Activated CD4-positive, alpha-beta T cell treated with anti-CD3 and anti-CD28 coated beads, Interleukin-2, amount 10 ng/mL, durations not matched to agents 7 days and 5 days (primary cell): Measurements from ENCODE around the gene SLC4A5. TPM values are rescaled to one million over a fixed set of nuclear protein-coding genes. Genes with fewer than 3 reads are reported as not detected.

Source experiments
- CTCF ChIA-PET: fragments of 350-600 bp; sonication (Branson Sonifier 250); formaldehyde crosslinking; loops from one replicate; lab custom pipeline; 2021; ENCODE audit warnings: antibody characterized with exemption; lab: Charles Lee
- POLR2A ChIA-PET: fragments of 350-600 bp; sonication (Branson Sonifier 250); formaldehyde crosslinking; loops from one replicate; lab custom pipeline; 2021; ENCODE audit warnings: antibody characterized with exemption; lab: Charles Lee
- DNase-seq: peaks from one replicate; pipeline ENCODE4 v3.0.0-alpha.2; 2020
- H3K27ac Mint-ChIP-seq: one replicate; pipeline ENCODE4 v1.8.0; 2021; ENCODE audit warnings: mild to moderate bottlenecking, moderate library complexity, mixed read lengths
- H3K27me3 Mint-ChIP-seq: one replicate; pipeline ENCODE4 v1.8.0; 2021; ENCODE audit warnings: mixed read lengths
- H3K36me3 Mint-ChIP-seq: one replicate; pipeline ENCODE4 v1.8.0; 2021; ENCODE audit warnings: low read depth, mixed read lengths
- H3K4me1 Mint-ChIP-seq: one replicate; pipeline ENCODE4 v1.8.0; 2021; ENCODE audit warnings: mixed read lengths
- H3K4me3 Mint-ChIP-seq: one replicate; pipeline ENCODE4 v1.8.0; 2021; ENCODE audit warnings: mild to moderate bottlenecking, moderate library complexity, mixed read lengths
- H3K9me3 Mint-ChIP-seq: one replicate; pipeline ENCODE4 v1.8.0; 2021; ENCODE audit warnings: mixed read lengths
- total RNA-seq, 2 experiments: library from RNA; stranded (reverse); gene quantifications; one replicate each; pipeline ENCODE4 v1.2.3, GENCODE V29; 2021

The SLC4A5 gene
- total RNA-seq, 2 experiments from 2014 or later = 3.0 to 4.3 TPM

GRCh38 chr2:74278694-74279093 is 64.5 kb downstream of the SLC4A5 start:
- peaks cover 7% of the 10 kb centered on the region for H3K27me3 Mint-ChIP-seq
- H3K36me3 Mint-ChIP-seq = no peaks in the 10 kb centered on the region
- ChIA-PET POLR2A (no interaction called here), CTCF (interaction anchor here (1.1 to 1.4 kb wide), 2 partner anchors 11 to 29 kb away, joined by 3 read pairs; no protein-coding TSS in a partner anchor)
- no peaks in the 10 kb centered on the region for H3K9me3 Mint-ChIP-seq
- no peak overlapping the region for H3K4me3 Mint-ChIP-seq
- DNase-seq = no peak
- no peaks in the 10 kb centered on the region for H3K4me1 Mint-ChIP-seq
- no peak overlapping the region for H3K27ac Mint-ChIP-seq

- no peak overlapping the region for H3K4me3 Mint-ChIP-seq
- no peak overlapping the region for H3K27ac Mint-ChIP-seq
- ChIA-PET POLR2A (no interaction called here), CTCF (interaction anchor here (1.1 kb wide), 1 partner anchor 28 kb away, joined by 3 read pairs; no protein-coding TSS in a partner anchor)
- no peaks in the 10 kb centered on the region for H3K36me3 Mint-ChIP-seq
- H3K4me1 Mint-ChIP-seq = no peaks in the 10 kb centered on the region
- no peak for DNase-seq
- H3K9me3 Mint-ChIP-seq = no peaks in the 10 kb centered on the region
- peaks cover 7% of the 10 kb centered on the region for H3K27me3 Mint-ChIP-seq
Measured at GRCh38 chr2:74278176-74278575, 65.0 kb downstream of the SLC4A5 start.

- H3K4me3 Mint-ChIP-seq = no peak overlapping the region
- H3K27ac Mint-ChIP-seq = no peak overlapping the region
- no peak for DNase-seq
- H3K9me3 Mint-ChIP-seq = no peaks in the 10 kb centered on the region
- no peaks in the 10 kb centered on the region for H3K4me1 Mint-ChIP-seq
- H3K36me3 Mint-ChIP-seq = no peaks in the 10 kb centered on the region
- H3K27me3 Mint-ChIP-seq = peaks cover 7% of the 10 kb centered on the region
- POLR2A ChIA-PET = no interaction called here
- CTCF ChIA-PET = interaction anchor here (0.8 to 1.9 kb wide), 4 partner anchors 8 to 451 kb away, joined by 3 to 9 read pairs (median 4); no protein-coding TSS in a partner anchor
Measured at GRCh38 chr2:74275228-74275627, 68.0 kb downstream of the SLC4A5 start.

GRCh38 chr2:74269667-74270066 is 73.5 kb downstream of the SLC4A5 start:
- Mint-ChIP-seq H3K4me1 (peaks cover 30% of the 10 kb centered on the region), H3K9me3 (no peaks in the 10 kb centered on the region), H3K4me3 (no peak overlapping the region), H3K36me3 (peaks cover 7% of the 10 kb centered on the region), H3K27me3 (no peaks in the 10 kb centered on the region), H3K27ac (no peak overlapping the region)
- POLR2A ChIA-PET = no interaction called here
- CTCF ChIA-PET = interaction anchor here (1.4 to 1.5 kb wide), 2 partner anchors 9 to 65 kb away, joined by 3 to 4 read pairs; no protein-coding TSS in a partner anchor
- no peak for DNase-seq

- Mint-ChIP-seq H3K27ac (peak overlapping the region; percentile 97), H3K4me1 (peaks cover 31% of the 10 kb centered on the region), H3K27me3 (no peaks in the 10 kb centered on the region), H3K4me3 (peak overlapping the region; percentile 58), H3K36me3 (peaks cover 7% of the 10 kb centered on the region), H3K9me3 (no peaks in the 10 kb centered on the region)
- CTCF ChIA-PET = interaction anchor here (0.5 to 1.4 kb wide), 6 partner anchors 9 to 649 kb away, joined by 3 to 7 read pairs (median 3); no protein-coding TSS in a partner anchor
- peak; percentile 84 for DNase-seq
- POLR2A ChIA-PET = interaction anchor here (0.5 kb wide), 1 partner anchor 300 kb away, joined by 6 read pairs; no protein-coding TSS in a partner anchor
Measured at GRCh38 chr2:74267068-74267467, 76.1 kb downstream of the SLC4A5 start.

GRCh38 chr2:74264281-74264680 is 78.9 kb downstream of the SLC4A5 start:
- peak overlapping the region; percentile 43 for H3K27ac Mint-ChIP-seq
- ChIA-PET CTCF (interaction anchor here (0.5 to 2.1 kb wide), 4 partner anchors 10 to 422 kb away, joined by 3 to 7 read pairs (median 3); no protein-coding TSS in a partner anchor), POLR2A (no interaction called here)
- H3K4me3 Mint-ChIP-seq = no peak overlapping the region
- DNase-seq = no peak
- H3K9me3 Mint-ChIP-seq = no peaks in the 10 kb centered on the region
- H3K27me3 Mint-ChIP-seq = no peaks in the 10 kb centered on the region
- peaks cover 7% of the 10 kb centered on the region for H3K36me3 Mint-ChIP-seq
- H3K4me1 Mint-ChIP-seq = peaks cover 28% of the 10 kb centered on the region

- DNase-seq = no peak
- Mint-ChIP-seq H3K27ac (no peak overlapping the region), H3K27me3 (no peaks in the 10 kb centered on the region), H3K36me3 (peaks cover 5% of the 10 kb centered on the region), H3K9me3 (no peaks in the 10 kb centered on the region), H3K4me1 (peaks cover 20% of the 10 kb centered on the region), H3K4me3 (no peak overlapping the region)
- ChIA-PET POLR2A (no interaction called here), CTCF (interaction anchor here (0.6 to 1.3 kb wide), 2 partner anchors 53 to 73 kb away, joined by 3 read pairs; no protein-coding TSS in a partner anchor)
Measured at GRCh38 chr2:74262681-74263080, 80.5 kb downstream of the SLC4A5 start.

GRCh38 chr2:74261204-74261864 is 81.9 kb downstream of the SLC4A5 start:
- Mint-ChIP-seq H3K27ac (peak overlapping the region; percentile 48), H3K9me3 (no peaks in the 10 kb centered on the region), H3K4me1 (peaks cover 11% of the 10 kb centered on the region), H3K27me3 (no peaks in the 10 kb centered on the region), H3K4me3 (no peak overlapping the region), H3K36me3 (no peaks in the 10 kb centered on the region)
- ChIA-PET POLR2A (no interaction called here), CTCF (interaction anchor here (1.2 to 2.2 kb wide), 3 partner anchors 9 to 20 kb away, joined by 4 to 8 read pairs (median 7); no protein-coding TSS in a partner anchor)
- DNase-seq = no peak

GRCh38 chr2:74260495-74260894 is 82.7 kb downstream of the SLC4A5 start:
- ChIA-PET CTCF (interaction anchor here (1.0 to 2.2 kb wide), 3 partner anchors 10 to 109 kb away, joined by 3 to 8 read pairs (median 4); no protein-coding TSS in a partner anchor), POLR2A (no interaction called here)
- no peak for DNase-seq
- no peak overlapping the region for H3K4me3 Mint-ChIP-seq
- peak overlapping the region; percentile 32 for H3K27ac Mint-ChIP-seq
- no peaks in the 10 kb centered on the region for H3K36me3 Mint-ChIP-seq
- no peaks in the 10 kb centered on the region for H3K9me3 Mint-ChIP-seq
- peaks cover 6% of the 10 kb centered on the region for H3K4me1 Mint-ChIP-seq
- no peaks in the 10 kb centered on the region for H3K27me3 Mint-ChIP-seq

- no peak overlapping the region for H3K4me3 Mint-ChIP-seq
- H3K9me3 Mint-ChIP-seq = no peaks in the 10 kb centered on the region
- no peaks in the 10 kb centered on the region for H3K36me3 Mint-ChIP-seq
- ChIA-PET CTCF (interaction anchor here (1.0 to 2.2 kb wide), 3 partner anchors 10 to 110 kb away, joined by 3 to 8 read pairs (median 4); no protein-coding TSS in a partner anchor), POLR2A (no interaction called here)
- H3K27me3 Mint-ChIP-seq = no peaks in the 10 kb centered on the region
- no peak for DNase-seq
- no peak overlapping the region for H3K27ac Mint-ChIP-seq
- peaks cover 2% of the 10 kb centered on the region for H3K4me1 Mint-ChIP-seq
Measured at GRCh38 chr2:74259733-74260132, 83.5 kb downstream of the SLC4A5 start.

- ChIA-PET POLR2A (no interaction called here), CTCF (no interaction called here)
- DNase-seq = no peak
- no peaks in the 10 kb centered on the region for H3K36me3 Mint-ChIP-seq
- no peak overlapping the region for H3K4me3 Mint-ChIP-seq
- no peaks in the 10 kb centered on the region for H3K27me3 Mint-ChIP-seq
- no peak overlapping the region for H3K27ac Mint-ChIP-seq
- H3K4me1 Mint-ChIP-seq = peaks cover 1% of the 10 kb centered on the region
- H3K9me3 Mint-ChIP-seq = no peaks in the 10 kb centered on the region
Measured at GRCh38 chr2:74259191-74259590, 84.0 kb downstream of the SLC4A5 start.

GRCh38 chr2:74255660-74256213 is 87.5 kb downstream of the SLC4A5 start:
- H3K4me1 Mint-ChIP-seq = no peaks in the 10 kb centered on the region
- no peaks in the 10 kb centered on the region for H3K36me3 Mint-ChIP-seq
- H3K9me3 Mint-ChIP-seq = no peaks in the 10 kb centered on the region
- DNase-seq = no peak
- POLR2A ChIA-PET = no interaction called here
- no peak overlapping the region for H3K27ac Mint-ChIP-seq
- CTCF ChIA-PET = interaction anchor here (1.3 kb wide), 1 partner anchor 16 kb away, joined by 4 read pairs; no protein-coding TSS in a partner anchor
- H3K4me3 Mint-ChIP-seq = no peak overlapping the region
- H3K27me3 Mint-ChIP-seq = no peaks in the 10 kb centered on the region

GRCh38 chr2:74253971-74254310 is 89.3 kb downstream of the SLC4A5 start:
- Mint-ChIP-seq H3K4me1 (peaks cover 4% of the 10 kb centered on the region), H3K27ac (no peak overlapping the region), H3K36me3 (no peaks in the 10 kb centered on the region), H3K9me3 (no peaks in the 10 kb centered on the region), H3K27me3 (no peaks in the 10 kb centered on the region), H3K4me3 (no peak overlapping the region)
- CTCF ChIA-PET = interaction anchor here (0.6 to 1.2 kb wide), 3 partner anchors 10 to 346 kb away, joined by 3 to 4 read pairs (median 3); no protein-coding TSS in a partner anchor
- POLR2A ChIA-PET = no interaction called here
- DNase-seq = no peak
